Thyroid gland (tissue), 4 donors: ENCODE data around the gene NOC4L. TPM values are rescaled to one million over a fixed set of nuclear protein-coding genes. Genes with fewer than 3 reads are reported as not detected.

Experiments used
- DNase-seq, 2 donors: peaks; one replicate each; pipeline ENCODE4 v3.0.0-alpha.2; 2019
- H3K27ac ChIP-seq, 3 donors: fragments of 200-600 bp; sonication (generic); 1 replicate in 2 of 3; 2 replicates in 1 of 3; pipeline ENCODE4 v1.5.1; 2016 to 2019; ENCODE audit warnings: mild to moderate bottlenecking in 1 of 3, moderate library complexity in 1 of 3
- H3K27me3 ChIP-seq: fragments of 200-600 bp; sonication (generic); one replicate; pipeline ENCODE4 v1.5.1; 2019
- H3K36me3 ChIP-seq, 2 donors: fragments of 200-600 bp; sonication (generic); one replicate each; pipeline ENCODE4 v1.5.1; 2016 to 2019
- H3K4me1 ChIP-seq, 2 donors: fragments of 200-600 bp; sonication (generic); one replicate each; pipeline ENCODE4 v1.5.1; 2017 to 2019
- H3K4me3 ChIP-seq, 3 donors: fragments of 200-600 bp; sonication (generic); replicated peaks in 1 of 3; 1 replicate in 2 of 3; 2 replicates in 1 of 3; pipeline ENCODE4 v1.5.1; 2016; ENCODE audit warnings: mild to moderate bottlenecking in 1 of 3
- H3K9me3 ChIP-seq: fragments of 200-600 bp; sonication (generic); one replicate; pipeline ENCODE4 v1.5.1; 2017
- CTCF ChIP-seq, 6 experiments: fragments of 200-600 bp in 3 of 6; fragments of 450-650 bp in 3 of 6; sonication (generic) in 3 of 6; IDR thresholded peaks; one replicate each; pipeline ENCODE4 v1.5.1; 2016 to 2019; ENCODE audit warnings: antibody characterized with exemption in 6 of 6, mild to moderate bottlenecking in 2 of 6, inconsistent platforms in 1 of 6, moderate library complexity in 1 of 6
- POLR2A ChIP-seq, 2 donors: fragments of 450-650 bp; IDR thresholded peaks; one replicate each; pipeline ENCODE4 v1.6.1; 2017; ENCODE audit warnings: antibody characterized with exemption in 2 of 2, mild to moderate bottlenecking in 2 of 2, moderate library complexity in 1 of 2
- WGBS, 2 donors: methylation state at CpG; one replicate each; pipeline ENCODE4 v1.1.5; 2017; 5-methylcytosine and 5-hydroxymethylcytosine counted together
- intact Hi-C: fragments of 100-400 bp; cut with DNase I; formaldehyde crosslinking; loops from one replicate; pipeline ENCODE4 v1.15.1; 2023
- total RNA-seq, 4 donors: library from RNA; depleted of rRNA; stranded (reverse); fragments of >200 nt; gene quantifications; one replicate each; pipeline ENCODE4 v1.2.3, GENCODE V29; 2016

Gene NOC4L
- total RNA-seq, 4 donors from 2014 or later = 9.3 to 22.4 (median 10.1) TPM

DNA sequence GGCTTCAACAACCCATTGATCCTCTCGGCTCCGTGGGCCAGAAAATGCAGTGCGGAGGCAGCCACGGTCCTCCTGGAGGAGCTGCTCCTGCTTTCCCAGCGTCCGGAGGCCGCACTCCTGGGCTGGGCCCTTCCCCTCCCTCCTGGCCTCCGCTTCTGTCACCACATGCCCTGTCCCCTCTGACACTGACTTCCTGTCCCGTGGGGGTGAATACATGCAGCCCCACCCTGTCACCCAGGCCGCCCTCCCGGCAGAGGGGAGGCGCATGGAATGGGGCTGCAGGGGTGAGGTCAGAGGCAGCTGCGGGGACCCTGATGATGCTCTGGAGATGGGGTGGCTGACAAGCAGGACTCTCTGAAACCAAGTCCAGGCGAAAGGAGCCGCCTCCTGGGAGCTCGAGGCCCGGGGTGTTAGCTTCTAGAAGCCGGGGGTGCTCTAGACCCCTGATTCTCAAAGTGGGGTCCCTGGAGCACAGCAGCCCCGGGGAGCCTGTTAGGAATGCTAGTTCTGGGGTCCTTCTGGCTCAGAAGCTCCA lies 32.2 kb downstream of the NOC4L start:
- Histone ChIP-seq H3K4me1 (no peaks in the 10 kb centered on the region), H3K4me3 (no peak overlapping the region), H3K27ac (no peak overlapping the region), H3K36me3 (no peaks in the 10 kb centered on the region), H3K27me3 (no peaks in the 10 kb centered on the region), H3K9me3 (no peaks in the 10 kb centered on the region)
- WGBS, 2 donors = 68 to 90% methylated on average over 2 to 15 of the region's 19 CpGs
- no peak for TF ChIP-seq CTCF (IDR thresholded peaks at IDR 0.05)
- TF ChIP-seq POLR2A (IDR thresholded peaks at IDR 0.05) = no peak
- intact Hi-C loops = no loop called here
- no peak for DNase-seq

- Histone ChIP-seq H3K4me1 (no peaks in the 10 kb centered on the region), H3K4me3 (no peak overlapping the region), H3K36me3 (no peaks in the 10 kb centered on the region), H3K27ac (no peak overlapping the region), H3K27me3 (no peaks in the 10 kb centered on the region), H3K9me3 (no peaks in the 10 kb centered on the region)
- TF ChIP-seq CTCF (IDR thresholded peaks at IDR 0.05) (no peak), POLR2A (IDR thresholded peaks at IDR 0.05) (no peak)
- 76 to 83% methylated on average over 20 to 22 of the region's 25 CpGs for WGBS, 2 donors
- DNase-seq = no peak
- intact Hi-C loops = no loop called here
These were observed 32.8 kb downstream of the NOC4L start for GRCh38 chr12:132176920-132177551.

DNA sequence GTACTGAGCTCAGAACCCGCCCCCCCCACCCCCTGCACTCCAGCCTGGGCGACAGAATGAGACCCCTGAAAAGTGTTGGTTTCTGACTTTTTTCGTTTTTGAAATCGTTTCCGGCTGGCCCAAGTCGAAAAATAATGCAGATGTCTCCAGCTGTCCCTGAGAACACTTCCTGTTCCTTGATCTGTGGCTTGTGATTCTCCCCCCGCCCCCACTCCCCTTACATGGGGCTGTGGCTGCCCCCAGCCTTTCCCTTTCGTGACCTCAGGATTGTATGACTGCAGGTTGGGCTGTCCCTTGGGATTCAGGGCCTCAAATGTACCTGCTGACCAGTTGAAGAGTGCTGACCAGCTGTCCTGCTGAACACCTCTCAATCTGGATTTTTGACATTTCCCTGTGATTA lies 34.1 kb downstream of the NOC4L start:
- 48 to 50% methylated on average over 8 of the region's 8 CpGs for whole genome bisulfite sequencing, 2 donors
- Histone ChIP-seq H3K9me3 (no peaks in the 10 kb centered on the region), H3K36me3 (no peaks in the 10 kb centered on the region), H3K4me3 (no peak overlapping the region), H3K27ac (no peak overlapping the region), H3K27me3 (no peaks in the 10 kb centered on the region), H3K4me1 (no peaks in the 10 kb centered on the region)
- TF ChIP-seq POLR2A (IDR thresholded peaks at IDR 0.05) = no peak
- TF ChIP-seq CTCF (IDR thresholded peaks at IDR 0.05) = no peak
- intact Hi-C loops = no loop called here
- DNase-seq = no peak

DNA sequence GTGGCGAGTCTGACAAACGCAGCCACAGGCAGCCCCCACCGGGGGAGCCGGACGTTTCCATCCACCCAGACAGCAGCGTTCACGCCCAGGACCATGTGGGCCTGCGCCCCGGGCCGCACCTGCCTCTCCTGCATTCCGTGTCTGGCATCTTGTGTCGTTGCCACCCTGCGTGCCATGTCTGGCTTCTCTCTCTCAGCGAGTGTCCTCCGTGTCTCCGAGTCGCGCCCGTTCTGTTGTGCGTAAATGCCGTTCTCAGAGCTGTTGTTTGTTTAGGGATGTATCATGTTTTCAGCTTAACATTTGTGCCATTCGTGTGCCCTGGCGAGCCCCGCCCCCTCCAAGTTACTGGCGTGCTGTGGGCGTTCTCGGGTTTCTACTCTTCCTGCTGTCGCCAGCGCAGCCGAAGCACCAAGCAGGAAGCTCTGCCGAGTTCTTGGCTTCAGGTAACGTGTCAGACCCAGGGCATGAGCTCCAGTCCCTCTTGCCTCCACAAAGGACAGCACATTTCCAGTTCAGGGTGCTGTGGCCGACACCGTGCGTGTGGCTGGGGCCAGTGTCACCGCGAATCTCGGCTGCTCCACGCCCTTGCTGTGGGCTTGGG lies 34.6 kb downstream of the NOC4L start:
- Histone ChIP-seq H3K9me3 (no peaks in the 10 kb centered on the region), H3K27me3 (no peaks in the 10 kb centered on the region), H3K36me3 (no peaks in the 10 kb centered on the region), H3K4me1 (no peaks in the 10 kb centered on the region), H3K4me3 (no peak overlapping the region), H3K27ac (no peak overlapping the region)
- no peak for TF ChIP-seq POLR2A (IDR thresholded peaks at IDR 0.05)
- no peak for TF ChIP-seq CTCF (IDR thresholded peaks at IDR 0.05)
- intact Hi-C loops = no loop called here
- DNase-seq = no peak
- 63 to 67% methylated on average over 34 to 36 of the region's 39 CpGs for WGBS, 2 donors
